ENCODE measurements around the gene NDUFA5. TPM values are rescaled to one million over a fixed set of nuclear protein-coding genes. Genes with fewer than 3 reads are reported as not detected.

NDUFA5 gene
- total RNA-seq, result 30.1 and 31.4 TPM in 2 replicates

DNA sequence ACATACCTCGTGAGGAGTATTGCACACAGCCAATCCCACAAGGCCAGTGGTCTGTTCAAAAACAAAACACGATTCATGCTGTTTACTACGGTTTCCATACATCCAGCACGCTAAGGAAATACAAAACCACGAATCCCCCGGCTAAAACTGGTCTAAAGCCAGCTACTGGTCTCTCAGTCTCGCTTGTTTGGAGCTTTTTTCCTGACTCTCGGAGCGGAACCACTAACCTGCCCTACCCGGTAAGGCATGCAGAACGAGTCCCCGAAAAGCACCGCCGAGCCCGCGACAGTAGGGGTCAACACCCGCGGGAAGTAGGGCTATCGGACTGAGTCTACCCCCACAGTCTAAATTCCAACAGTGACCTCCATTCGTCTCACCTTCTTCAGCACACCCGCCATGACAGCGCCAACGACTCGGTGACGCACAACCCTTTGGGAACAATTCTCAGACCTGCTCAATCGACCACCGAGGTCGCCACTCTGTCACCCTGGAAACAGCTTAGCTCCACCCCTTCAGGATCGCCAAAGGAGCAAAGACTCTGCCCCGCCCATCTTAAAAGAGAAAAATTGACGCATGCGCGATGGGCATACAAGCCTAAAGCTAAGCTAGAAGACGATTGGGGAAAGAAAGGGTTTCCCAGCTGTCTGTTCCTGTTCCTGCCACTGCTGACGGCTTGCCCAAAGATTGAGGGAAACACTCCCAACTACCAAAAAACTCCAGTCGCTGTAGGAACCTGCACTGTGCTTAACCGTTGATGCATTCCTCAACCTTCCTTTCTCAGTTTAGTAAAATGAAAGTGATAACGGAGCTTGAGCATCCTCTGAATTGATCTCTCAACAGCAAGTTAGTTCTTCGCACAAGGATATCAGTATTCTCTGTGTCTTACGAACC, at the start of gene NDUFA5:
Gene NDUFA5 (minus strand): TSS at position 421 of the 891 bp plus-strand sequence. CDS start 23 bp downstream, at position 398.
- peak; percentile 90 for DNase-seq (ENCODE audit: low read depth)
- peak within 1 kb of the TSS; percentile 90 for H3K4me3 ChIP-seq (ENCODE audit: low read depth, low read length)
- TF ChIP-seq, protein P1, sequence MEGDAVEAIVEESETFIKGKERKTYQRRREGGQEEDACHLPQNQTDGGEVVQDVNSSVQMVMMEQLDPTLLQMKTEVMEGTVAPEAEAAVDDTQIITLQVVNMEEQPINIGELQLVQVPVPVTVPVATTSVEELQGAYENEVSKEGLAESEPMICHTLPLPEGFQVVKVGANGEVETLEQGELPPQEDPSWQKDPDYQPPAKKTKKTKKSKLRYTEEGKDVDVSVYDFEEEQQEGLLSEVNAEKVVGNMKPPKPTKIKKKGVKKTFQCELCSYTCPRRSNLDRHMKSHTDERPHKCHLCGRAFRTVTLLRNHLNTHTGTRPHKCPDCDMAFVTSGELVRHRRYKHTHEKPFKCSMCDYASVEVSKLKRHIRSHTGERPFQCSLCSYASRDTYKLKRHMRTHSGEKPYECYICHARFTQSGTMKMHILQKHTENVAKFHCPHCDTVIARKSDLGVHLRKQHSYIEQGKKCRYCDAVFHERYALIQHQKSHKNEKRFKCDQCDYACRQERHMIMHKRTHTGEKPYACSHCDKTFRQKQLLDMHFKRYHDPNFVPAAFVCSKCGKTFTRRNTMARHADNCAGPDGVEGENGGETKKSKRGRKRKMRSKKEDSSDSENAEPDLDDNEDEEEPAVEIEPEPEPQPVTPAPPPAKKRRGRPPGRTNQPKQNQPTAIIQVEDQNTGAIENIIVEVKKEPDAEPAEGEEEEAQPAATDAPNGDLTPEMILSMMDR (conservative IDR thresholded peaks at IDR 0.05; ENCODE audit: low read depth, low read length), result no peak

DNA sequence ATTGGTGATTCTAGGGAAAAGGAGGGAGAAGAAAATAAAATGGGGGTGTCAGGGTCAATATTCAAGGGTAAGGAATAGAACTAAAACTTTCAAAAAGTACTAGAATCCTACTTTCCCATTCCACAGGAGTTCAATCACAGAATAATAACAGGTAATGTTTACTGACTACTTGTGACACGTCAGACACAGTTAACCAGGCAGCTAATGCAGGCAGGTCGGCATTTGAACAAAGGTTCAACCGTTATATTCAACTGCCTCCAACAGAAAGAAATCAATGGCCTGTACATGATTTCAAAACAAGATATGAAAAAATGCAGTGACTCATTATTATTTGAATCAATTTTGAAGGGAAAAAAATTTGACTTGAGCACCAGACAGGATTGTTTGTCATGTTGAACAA, 47.1 kb upstream of the NDUFA5 start:
- DNase-seq (ENCODE audit: low read depth), result no peak
- TF ChIP-seq, protein P1 (conservative IDR thresholded peaks at IDR 0.05; ENCODE audit: low read depth, low read length), result no peak
- H3K4me3 ChIP-seq (ENCODE audit: low read depth, low read length), result no peak overlapping the region

DNA sequence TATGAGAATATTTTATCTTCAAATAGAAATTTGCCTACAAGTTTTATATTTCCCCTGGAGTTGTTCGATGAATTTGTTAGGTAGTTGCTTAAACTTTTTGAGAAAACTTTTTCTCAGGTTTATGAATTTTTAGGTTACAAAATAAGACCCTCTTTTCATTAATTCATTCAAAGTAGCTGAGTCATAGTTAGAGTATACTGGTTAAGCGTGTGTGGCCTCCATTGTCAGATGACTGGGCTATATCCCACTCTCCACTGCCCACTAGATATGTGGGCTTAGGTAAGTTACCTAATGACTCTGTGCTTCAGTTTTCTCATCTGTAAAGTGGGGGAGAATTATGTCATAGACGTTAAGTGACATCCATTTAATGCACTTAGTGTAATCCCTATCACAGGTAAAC, 45.0 kb upstream of the NDUFA5 start:
- DNase-seq (ENCODE audit: low read depth), result no peak

DNA sequence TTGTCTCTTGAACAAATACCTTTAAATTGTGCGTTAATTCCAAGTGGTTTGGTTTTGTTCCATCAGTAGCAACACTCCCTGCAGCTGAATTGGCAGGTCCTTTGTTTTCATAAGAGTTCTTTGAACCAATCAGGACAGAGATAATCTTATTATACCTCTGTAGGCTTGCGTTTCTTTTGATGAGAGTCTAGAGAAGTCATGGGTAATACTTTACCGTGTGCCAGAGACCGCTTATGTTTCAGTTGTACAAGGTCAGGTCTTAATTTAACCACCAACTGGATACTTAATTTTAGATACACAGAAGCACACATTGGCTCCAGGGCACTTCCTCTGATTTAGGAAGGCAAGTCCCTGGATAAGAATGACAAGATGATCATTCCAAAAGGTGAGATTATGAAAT, 43.9 kb upstream of the NDUFA5 start, which contains the start of gene ASB15:
Gene ASB15 (plus strand): TSS at position 292 of the 400 bp plus-strand sequence. CDS start 12,682 bp downstream, outside the sequence.
- H3K4me3 ChIP-seq (ENCODE audit: low read depth, low read length), result no peak within 1 kb of the TSS
- DNase-seq (ENCODE audit: low read depth), result no peak
- TF ChIP-seq, protein P1 (conservative IDR thresholded peaks at IDR 0.05; ENCODE audit: low read depth, low read length), result no peak

More for the DNA sequence above, 45.0 kb upstream of the NDUFA5 start:
- TF ChIP-seq, protein P1 (conservative IDR thresholded peaks at IDR 0.05; ENCODE audit: low read depth, low read length), result no peak
- H3K4me3 ChIP-seq (ENCODE audit: low read depth, low read length), result no peak overlapping the region

DNA sequence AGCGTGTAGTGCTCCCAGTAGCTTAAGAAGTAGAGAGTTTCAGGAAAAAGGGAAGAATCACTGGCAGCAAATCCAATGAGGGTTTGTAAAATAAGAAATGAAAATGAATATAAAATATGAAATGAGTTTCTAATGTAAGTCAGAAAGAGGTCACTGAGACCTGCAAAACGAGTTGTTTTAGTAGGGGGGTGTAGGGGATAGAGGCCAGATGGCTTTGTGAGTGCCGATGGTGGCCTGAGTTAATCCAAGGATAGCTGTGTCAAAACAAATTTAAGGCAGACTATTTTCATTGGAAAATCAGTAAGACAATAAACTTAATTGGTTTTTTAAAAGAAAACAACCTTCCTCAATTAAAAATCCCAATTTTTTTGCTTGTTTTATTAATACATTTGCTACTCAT, 43.3 kb upstream of the NDUFA5 start:
- H3K4me3 ChIP-seq (ENCODE audit: low read depth, low read length), result no peak overlapping the region
- TF ChIP-seq, protein P1 (conservative IDR thresholded peaks at IDR 0.05; ENCODE audit: low read depth, low read length), result no peak
- no peak for DNase-seq (ENCODE audit: low read depth)

DNA sequence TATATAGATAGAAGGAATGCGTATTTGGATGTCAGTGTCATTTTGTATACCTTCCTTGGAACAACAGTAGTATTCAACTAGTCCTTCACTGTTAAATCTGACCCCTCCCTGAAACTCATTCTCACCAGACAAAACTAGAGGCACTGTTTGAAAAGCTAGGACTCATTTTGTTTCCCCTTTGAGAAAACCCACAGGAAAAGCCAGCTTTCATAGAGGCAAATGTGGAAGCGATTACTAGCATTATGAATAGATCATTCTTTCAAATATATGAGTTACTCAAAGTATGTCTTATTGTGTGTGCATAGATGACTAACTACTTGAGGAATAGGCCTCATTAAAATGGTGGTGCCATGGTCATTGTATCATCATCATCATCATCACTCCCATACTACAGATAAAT, 42.1 kb upstream of the NDUFA5 start:
- TF ChIP-seq, protein P1 (conservative IDR thresholded peaks at IDR 0.05; ENCODE audit: low read depth, low read length), result no peak
- no peak for DNase-seq (ENCODE audit: low read depth)
- H3K4me3 ChIP-seq (ENCODE audit: low read depth, low read length), result no peak overlapping the region
